CD4-positive, alpha-beta T cell treated with Interleukin-2 at 100 ng/mL for 4 hours (primary cell): ENCODE data around the gene ZNF83.
"Not testable (repeated sequence)": the region's sequence is repeated elsewhere in the genome, so short reads cannot be mapped to it uniquely, and the experiment has no call there.

Experiments used
- DNase-seq: peaks from one replicate; pipeline ENCODE4 v3.0.0-alpha.2; 2020; ENCODE audit warnings: low spot score

Gene ZNF83

GRCh38 chr19:52569638-52569999 is 68.5 kb downstream of the ZNF83 start:
- not testable (repeated sequence) for DNase-seq

GRCh38 chr19:52567921-52568320 is 70.2 kb downstream of the ZNF83 start:
- no peak for DNase-seq

GRCh38 chr19:52566588-52566987 is 71.6 kb downstream of the ZNF83 start:
- DNase-seq, result no peak

DNA sequence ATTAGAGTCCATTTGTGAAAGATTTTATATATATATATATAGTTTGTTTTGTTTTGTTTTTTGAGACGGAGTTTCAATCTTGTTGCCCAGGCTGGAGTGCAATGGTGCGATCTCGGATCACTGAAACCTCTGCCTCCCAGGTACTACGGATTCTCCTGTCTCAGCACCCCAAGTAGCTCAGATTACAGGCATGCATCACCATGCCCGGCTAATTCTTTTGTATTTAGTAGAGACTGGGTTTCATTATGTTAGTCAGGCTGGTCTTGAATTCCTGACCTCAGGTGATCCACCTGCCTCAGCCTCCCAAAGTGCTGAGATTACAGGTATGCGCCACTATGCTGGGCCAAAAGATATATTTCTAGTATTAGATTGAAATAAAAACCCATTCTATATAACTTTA is 72.0 kb downstream of the ZNF83 start:
- no peak for DNase-seq
